Cardiac muscle cell (in vitro differentiated cells and primary cell): Measurements from ENCODE around the gene IL3. TPM values are rescaled to one million over a fixed set of nuclear protein-coding genes. Genes with fewer than 3 reads are reported as not detected.

ENCODE experiments used
- DNase-seq, 2 donors: peaks; one replicate each; pipeline versions ENCODE4 v3.0.0 to v3.0.0-alpha.2; 2010 to 2017; ENCODE audit warnings: low read depth in 1 of 2, low spot score in 1 of 2
- H3K27ac ChIP-seq: fragments of 200-600 bp; sonication (generic); 2 replicates; pipeline ENCODE4 v1.5.1; 2016
- H3K27me3 ChIP-seq: fragments of 200-600 bp; sonication (generic); 2 replicates; pipeline ENCODE4 v1.6.0; 2016; ENCODE audit warnings: control low read depth
- H3K36me3 ChIP-seq: fragments of 200-600 bp; sonication (generic); 2 replicates; pipeline ENCODE4 v1.5.1; 2016; ENCODE audit warnings: control low read depth
- H3K4me1 ChIP-seq: fragments of 200-600 bp; sonication (generic); 2 replicates; pipeline ENCODE4 v1.8.1; 2017; ENCODE audit warnings: low read depth, mild to moderate bottlenecking, mixed run types
- H3K4me3 ChIP-seq: fragments of 200-600 bp; sonication (generic); 2 replicates; pipeline ENCODE4 v1.5.1; 2016; ENCODE audit warnings: mild to moderate bottlenecking
- H3K9me3 ChIP-seq: fragments of 200-600 bp; sonication (generic); 2 replicates; pipeline ENCODE4 v1.5.1; 2017; ENCODE audit warnings: low read depth, mild to moderate bottlenecking, control low read depth
- CTCF ChIP-seq: IDR thresholded peaks from 2 replicates; pipeline ENCODE4 v1.5.1; 2012; ENCODE audit warnings: low read depth, mild to moderate bottlenecking, low read length
- polyA plus RNA-seq: library from polyadenylated mRNA; unstranded; fragments of >200 nt; fragmentation: Nextera tagmentation; extraction: Ambion mirVana; gene quantifications from 2 replicates; pipeline ENCODE4 v1.2.1, GENCODE V29; 2016
- total RNA-seq: library from RNA; depleted of rRNA; stranded (reverse); fragments of >200 nt; gene quantifications from 2 replicates; pipeline ENCODE4 v1.2.3, GENCODE V29; 2016

The IL3 gene
- total RNA-seq = not detected in 2 replicates
- not detected in 2 replicates for polyA plus RNA-seq

GRCh38 chr5:132060501-132061161 lies at the start of gene IL3:
TSS of gene IL3 (plus strand) at chr5:132060655. CDS start at chr5:132060707, 52 bp downstream.
- H3K4me1 ChIP-seq = no peaks in the 10 kb centered on the region
- no peaks in the 10 kb centered on the region for H3K27me3 ChIP-seq
- no peak for TF ChIP-seq CTCF
- no peak within 1 kb of the TSS for H3K4me3 ChIP-seq
- DNase-seq = no peak
- H3K27ac ChIP-seq = no peak within 1 kb of the TSS
- no peaks in the 10 kb centered on the region for H3K36me3 ChIP-seq
- no peaks in the 10 kb centered on the region for H3K9me3 ChIP-seq

GRCh38 chr5:132010989-132011621 lies 49.4 kb upstream of the IL3 start:
- peak overlapping the region; percentile 49 for H3K4me3 ChIP-seq
- H3K27ac ChIP-seq = no peak overlapping the region
- TF ChIP-seq CTCF = no peak
- no peaks in the 10 kb centered on the region for H3K36me3 ChIP-seq
- H3K4me1 ChIP-seq = no peaks in the 10 kb centered on the region
- DNase-seq = no peak
- H3K9me3 ChIP-seq = no peaks in the 10 kb centered on the region
- peaks cover 59% of the 10 kb centered on the region for H3K27me3 ChIP-seq

- no peaks in the 10 kb centered on the region for H3K9me3 ChIP-seq
Observed at GRCh38 chr5:132011622-132012343, 48.7 kb upstream of the IL3 start, which contains the start of gene ACSL6. TSS of gene ACSL6 (minus strand) at chr5:132011658. CDS start at chr5:132011553, 105 bp downstream.

GRCh38 chr5:132012371-132013005 lies 48.0 kb upstream of the IL3 start:
- H3K27ac ChIP-seq = no peak overlapping the region
- H3K9me3 ChIP-seq = no peaks in the 10 kb centered on the region
- peak; percentile 87 to 91 for DNase-seq
- no peak for TF ChIP-seq CTCF
- no peaks in the 10 kb centered on the region for H3K36me3 ChIP-seq
- no peaks in the 10 kb centered on the region for H3K4me1 ChIP-seq
- no peak overlapping the region for H3K4me3 ChIP-seq
- H3K27me3 ChIP-seq = peaks cover 59% of the 10 kb centered on the region

More at GRCh38 chr5:132011622-132012343, 48.7 kb upstream of the IL3 start, which contains the start of gene ACSL6:
- H3K27me3 ChIP-seq = peaks cover 59% of the 10 kb centered on the region
- no peak for TF ChIP-seq CTCF
- H3K27ac ChIP-seq = no peak within 1 kb of the TSS
- peak within 1 kb of the TSS; percentile 49 for H3K4me3 ChIP-seq
- no peaks in the 10 kb centered on the region for H3K36me3 ChIP-seq
- no peaks in the 10 kb centered on the region for H3K4me1 ChIP-seq
- peak in 1 of 2 donors; percentile 67 for DNase-seq

GRCh38 chr5:132013006-132013689 lies 47.3 kb upstream of the IL3 start:
- Histone ChIP-seq H3K27me3 (peaks cover 62% of the 10 kb centered on the region), H3K36me3 (no peaks in the 10 kb centered on the region), H3K4me1 (no peaks in the 10 kb centered on the region), H3K9me3 (no peaks in the 10 kb centered on the region), H3K4me3 (no peak overlapping the region), H3K27ac (no peak overlapping the region)
- TF ChIP-seq CTCF = no peak
- no peak for DNase-seq
